Uterus (tissue), 2 donors: ENCODE data around the gene MAPK6.

Experiments used
- CTCF ChIP-seq, 4 experiments: fragments of 200-600 bp in 2 of 4; fragments of 450-650 bp in 2 of 4; sonication (generic) in 2 of 4; IDR thresholded peaks; one replicate each; pipeline ENCODE4 v1.5.1; 2016 to 2019; ENCODE audit warnings: antibody characterized with exemption in 4 of 4, mild to moderate bottlenecking in 2 of 4, moderate library complexity in 1 of 4
- POLR2A ChIP-seq, 2 donors: fragments of 450-650 bp; IDR thresholded peaks; one replicate each; pipeline ENCODE4 v1.6.1; 2016; ENCODE audit warnings: antibody characterized with exemption in 2 of 2, mild to moderate bottlenecking in 1 of 2, moderate library complexity in 1 of 2

DNA sequence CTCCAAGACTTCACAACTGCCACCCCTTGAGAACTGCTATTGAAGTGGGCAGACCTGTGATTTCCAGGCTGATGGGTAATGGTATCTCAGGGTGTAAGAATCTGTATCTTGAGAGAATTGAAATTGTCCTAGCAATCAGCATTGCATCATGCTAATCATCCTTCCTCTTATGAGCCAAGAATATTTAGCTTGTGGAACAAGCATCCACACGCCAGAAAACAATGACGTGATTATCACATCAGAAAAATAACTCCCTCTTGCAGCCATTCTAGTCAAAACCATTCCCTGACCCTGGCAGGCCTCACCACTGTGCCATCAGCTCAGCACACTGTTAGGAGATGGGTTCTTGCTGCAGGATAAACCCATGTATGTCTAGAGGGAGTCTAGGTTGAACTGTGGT, 86.8 kb downstream of the MAPK6 start:
- TF ChIP-seq CTCF (IDR thresholded peaks at IDR 0.05), result no peak
- TF ChIP-seq POLR2A (IDR thresholded peaks at IDR 0.05), result no peak
